T47D (cell line): ENCODE measurements around the gene COLQ.

ENCODE experiments used
- DNase-seq, 2 experiments: peaks; one replicate each; pipeline versions ENCODE4 v3.0.0 to v3.0.0-alpha.2; 2011 to 2012; ENCODE audit warnings: low read depth in 1 of 2, low spot score in 1 of 2
- JUND ChIP-seq: IDR thresholded peaks from 2 replicates; pipeline ENCODE4 v1.6.1; 2012; ENCODE audit warnings: low read depth
- in situ Hi-C: cut with HindIII; loops from 2 replicates; pipeline ENCODE4 v1.10.0; 2016; ENCODE audit warnings: low sequenced_read_pairs, low pct_unique_long_range_greater_than_20kb

The COLQ gene

GRCh38 chr3:15455756-15456155 is 65.8 kb downstream of the COLQ start:
- no peak for DNase-seq
- in situ Hi-C loops = no loop called here

GRCh38 chr3:15454965-15455364 is 66.5 kb downstream of the COLQ start:
- no peak for DNase-seq
- no peak for TF ChIP-seq JUND
- in situ Hi-C loops = no loop called here

More at GRCh38 chr3:15455756-15456155, 65.8 kb downstream of the COLQ start:
- no peak for TF ChIP-seq JUND

DNA sequence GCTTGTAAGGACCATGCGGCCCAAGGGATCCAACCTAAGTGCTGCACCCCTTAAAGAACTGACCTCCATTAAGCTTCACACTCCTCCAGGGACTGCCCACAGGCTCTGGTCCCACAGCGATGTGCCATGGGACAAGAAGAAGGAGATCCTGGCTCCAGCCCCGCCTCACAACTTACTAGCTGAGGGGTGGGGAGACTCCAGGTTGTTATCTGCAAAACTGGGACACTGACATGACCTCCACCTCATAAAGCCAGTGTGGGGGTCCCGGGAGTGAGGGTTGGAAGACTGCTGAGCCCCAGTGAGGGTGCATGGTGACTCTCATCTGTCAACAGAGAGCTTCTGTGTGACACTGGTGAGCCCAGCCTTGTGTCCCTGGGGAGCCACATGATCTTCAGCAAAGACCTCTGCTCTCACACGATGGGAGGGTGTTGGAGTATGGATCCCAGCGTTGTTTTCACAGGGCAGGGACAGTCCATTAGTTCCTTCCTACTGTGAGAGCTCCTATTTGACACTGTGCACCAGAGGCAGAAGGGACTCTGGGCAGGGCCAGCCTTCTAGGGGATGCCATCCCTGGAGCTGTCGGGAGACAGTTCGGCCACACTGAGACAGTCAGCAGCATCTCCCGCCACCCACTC is 67.4 kb downstream of the COLQ start:
- in situ Hi-C loops = no loop called here
- no peak for TF ChIP-seq JUND
- DNase-seq = no peak

GRCh38 chr3:15453501-15453900 is 68.0 kb downstream of the COLQ start:
- in situ Hi-C loops = no loop called here
- DNase-seq = no peak
- TF ChIP-seq JUND = no peak

- in situ Hi-C loops = no loop called here
- no peak for TF ChIP-seq JUND
- DNase-seq = no peak
Observed at GRCh38 chr3:15452961-15453360, 68.5 kb downstream of the COLQ start.

DNA sequence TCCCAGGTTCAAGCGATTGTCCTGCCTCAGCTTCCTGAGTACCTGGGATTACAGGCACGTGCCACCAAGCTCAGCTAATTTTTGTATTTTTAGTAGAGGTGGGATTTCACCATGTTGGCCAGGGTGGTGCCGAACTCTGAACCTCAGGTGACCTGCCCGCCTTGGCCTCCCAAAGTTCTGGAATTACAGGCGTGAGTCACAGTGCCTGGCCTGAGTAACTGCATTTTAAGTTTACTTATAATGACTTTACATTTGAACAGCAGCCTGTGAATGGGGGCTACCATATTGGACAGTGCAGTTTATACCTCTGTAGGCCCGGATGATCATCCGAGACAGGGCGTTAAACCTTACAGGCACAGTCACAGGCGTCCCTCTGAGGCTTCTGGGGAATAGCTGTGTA is 69.3 kb downstream of the COLQ start:
- no peak for DNase-seq
- TF ChIP-seq JUND = no peak
- in situ Hi-C loops = no loop called here

DNA sequence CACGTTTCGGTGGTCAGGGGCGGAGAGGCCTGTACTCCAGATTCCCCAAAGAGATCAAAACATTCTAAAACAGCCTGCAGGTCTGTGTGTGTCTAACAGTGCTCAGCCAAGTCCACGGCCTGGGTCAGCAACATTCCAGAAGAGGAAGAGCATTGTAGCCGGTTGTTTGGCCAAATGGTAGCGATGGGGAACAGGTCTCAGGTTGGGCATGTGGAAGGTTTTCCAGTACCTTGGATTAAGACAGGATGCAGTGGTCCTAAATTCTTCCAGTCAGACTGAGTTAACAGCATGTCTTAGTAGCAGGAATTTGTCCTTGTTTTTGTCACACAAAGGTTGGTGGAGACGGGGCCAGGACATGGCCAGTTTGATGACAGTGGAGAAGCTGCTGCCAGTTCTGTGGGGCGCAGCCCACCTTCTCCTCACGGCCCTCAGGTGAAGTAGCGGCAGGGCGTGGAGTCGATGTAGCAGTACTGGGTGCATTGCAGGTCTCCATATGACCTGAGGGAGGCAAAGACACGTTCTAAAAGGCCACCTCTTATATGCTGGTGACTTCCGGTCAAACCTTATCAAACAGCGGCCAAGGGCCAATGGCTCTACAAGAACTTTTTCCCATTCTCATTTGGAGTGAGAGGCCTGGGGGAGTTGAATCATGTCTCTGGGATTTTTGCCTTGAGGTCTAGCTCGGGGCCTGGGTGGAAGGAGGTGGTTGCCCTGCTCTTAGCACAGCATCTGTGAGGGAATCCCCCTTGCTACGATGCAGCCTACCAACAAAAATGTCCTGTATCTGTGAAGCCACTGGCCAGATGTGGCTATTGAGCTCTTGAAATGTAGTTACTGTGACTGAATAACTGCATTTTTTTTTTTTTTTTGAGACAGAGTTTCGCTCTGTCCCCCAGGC is 70.0 kb downstream of the COLQ start:
- TF ChIP-seq JUND = no peak
- in situ Hi-C loops = no loop called here
- DNase-seq = peak in 1 of 2 experiments; percentile 22

- no peak for TF ChIP-seq JUND
- DNase-seq = no peak
- in situ Hi-C loops = no loop called here
Observed at GRCh38 chr3:15450438-15451215, 70.9 kb downstream of the COLQ start.

GRCh38 chr3:15449489-15450224 is 71.8 kb downstream of the COLQ start:
- in situ Hi-C loops = no loop called here
- no peak for DNase-seq
- no peak for TF ChIP-seq JUND

DNA sequence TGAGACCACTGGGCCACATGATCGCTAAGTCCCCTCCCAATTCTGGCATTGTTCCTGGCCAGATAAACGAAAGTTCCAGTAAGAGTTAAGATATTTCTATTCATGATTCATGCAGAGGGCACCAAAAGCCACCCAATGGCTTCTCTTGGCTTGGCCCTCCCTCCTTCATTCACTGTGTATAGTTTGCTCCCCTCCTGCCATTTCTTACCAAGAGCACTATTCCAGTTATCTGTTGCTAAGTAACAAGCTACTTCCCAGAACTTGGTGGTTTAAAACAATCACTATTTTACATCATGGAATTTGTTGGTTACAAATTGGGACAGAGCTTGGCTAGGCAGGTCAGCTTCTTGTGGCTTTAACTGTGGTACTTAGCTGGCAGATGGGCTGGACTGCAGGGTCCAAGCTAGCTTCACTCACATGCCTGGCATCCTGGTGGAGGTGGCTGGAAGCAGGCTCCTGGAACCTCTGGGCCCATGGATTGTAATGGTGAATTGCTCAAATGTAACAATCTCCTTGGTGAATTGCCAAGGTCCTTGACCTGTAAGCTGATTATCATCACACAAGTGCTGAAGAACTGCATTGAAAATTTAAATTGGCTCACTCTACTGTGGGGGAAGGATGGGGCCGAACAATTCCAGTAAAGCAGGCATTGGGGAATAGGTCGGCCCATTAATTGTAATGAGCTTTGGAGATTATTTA is 77.5 kb downstream of the COLQ start:
- TF ChIP-seq JUND = no peak
- in situ Hi-C loops = no loop called here
- no peak for DNase-seq

GRCh38 chr3:15440891-15441290 is 80.6 kb downstream of the COLQ start:
- DNase-seq = no peak
- in situ Hi-C loops = no loop called here
- no peak for TF ChIP-seq JUND

GRCh38 chr3:15439476-15439875 is 82.0 kb downstream of the COLQ start:
- DNase-seq = no peak
- in situ Hi-C loops = no loop called here
- TF ChIP-seq JUND = no peak
